Sigmoid colon (tissue), 7 donors: ENCODE measurements around the gene YES1. TPM values are rescaled to one million over a fixed set of nuclear protein-coding genes. Genes with fewer than 3 reads are reported as not detected.
"Not testable (repeated sequence)": the region's sequence is repeated elsewhere in the genome, so short reads cannot be mapped to it uniquely, and the experiment has no call there.

Source experiments
- DNase-seq: peaks from one replicate; pipeline ENCODE4 v3.0.0-alpha.2; 2019
- H3K27ac ChIP-seq, 4 donors: fragments of 200-600 bp; sonication (generic); one replicate each; pipeline ENCODE4 v1.5.1; 2016 to 2019; ENCODE audit warnings: mild to moderate bottlenecking in 1 of 4
- H3K27me3 ChIP-seq, 3 donors: fragments of 200-600 bp; sonication (generic); one replicate each; pipeline ENCODE4 v1.5.1; 2019; ENCODE audit warnings: mild to moderate bottlenecking in 1 of 3
- H3K36me3 ChIP-seq, 4 donors: fragments of 200-600 bp; sonication (generic); one replicate each; pipeline ENCODE4 v1.5.1; 2016 to 2019
- H3K4me1 ChIP-seq, 4 donors: fragments of 200-600 bp; sonication (generic); one replicate each; pipeline ENCODE4 v1.5.1; 2017 to 2019
- H3K4me3 ChIP-seq, 4 donors: fragments of 200-600 bp; sonication (generic); one replicate each; pipeline ENCODE4 v1.5.1; 2017 to 2019; ENCODE audit warnings: mild to moderate bottlenecking in 2 of 4, moderate library complexity in 1 of 4
- H3K9me3 ChIP-seq, 4 donors: fragments of 200-600 bp in 3 of 4; sonication (generic) in 3 of 4; one replicate each; pipeline versions ENCODE4 v1.5.1 to v1.6.1; 2013 to 2019
- CTCF ChIP-seq, 4 experiments: fragments of 450-650 bp in 3 of 4; fragments of 200-600 bp in 1 of 4; IDR thresholded peaks; one replicate each; pipeline ENCODE4 v1.5.1; 2016 to 2019; ENCODE audit warnings: antibody characterized with exemption in 4 of 4, mild to moderate bottlenecking in 3 of 4, moderate library complexity in 2 of 4
- EP300 ChIP-seq, 4 donors: sonication (generic); formaldehyde crosslinking; IDR thresholded peaks; one replicate each; pipeline ENCODE4 v1.6.1; 2017; ENCODE audit warnings: antibody characterized with exemption in 4 of 4
- POLR2A ChIP-seq, 2 donors: fragments of 450-650 bp; IDR thresholded peaks; one replicate each; pipeline ENCODE4 v1.6.1; 2016; ENCODE audit warnings: antibody characterized with exemption in 2 of 2, mild to moderate bottlenecking in 2 of 2, moderate library complexity in 2 of 2
- POLR2AphosphoS5 ChIP-seq, 4 donors: sonication (generic); formaldehyde crosslinking; IDR thresholded peaks; one replicate each; pipeline ENCODE4 v1.6.1; 2017; ENCODE audit warnings: antibody characterized with exemption in 4 of 4
- WGBS, 2 donors: extraction: QIAGEN DNeasy Blood & Tissue Kit; methylation state at CpG; one replicate each; pipeline ENCODE4 v1.1.7; 2013; 5-methylcytosine and 5-hydroxymethylcytosine counted together
- intact Hi-C: fragments of 100-400 bp; cut with DNase I; formaldehyde crosslinking; loops from one replicate; pipeline ENCODE4 v1.15.1; 2023
- polyA plus RNA-seq, 3 donors: library from polyadenylated mRNA; stranded (reverse); fragments of 200-250 nt; gene quantifications; one replicate each; pipeline ENCODE4 v1.2.3, GENCODE V29; 2013
- total RNA-seq, 4 donors: library from RNA; depleted of rRNA; stranded (reverse); fragments of >200 nt; gene quantifications; one replicate each; pipeline ENCODE4 v1.1.0, GENCODE V29; 2016
- donor health status: healthy with polysubstance abuse.
- donor health status: Bipolar disorder and iron deficiency.
- donor health status: healthy.

Gene YES1
- total and polyA plus RNA-seq, 7 donors = 27.6 to 146 (median 105) TPM

DNA sequence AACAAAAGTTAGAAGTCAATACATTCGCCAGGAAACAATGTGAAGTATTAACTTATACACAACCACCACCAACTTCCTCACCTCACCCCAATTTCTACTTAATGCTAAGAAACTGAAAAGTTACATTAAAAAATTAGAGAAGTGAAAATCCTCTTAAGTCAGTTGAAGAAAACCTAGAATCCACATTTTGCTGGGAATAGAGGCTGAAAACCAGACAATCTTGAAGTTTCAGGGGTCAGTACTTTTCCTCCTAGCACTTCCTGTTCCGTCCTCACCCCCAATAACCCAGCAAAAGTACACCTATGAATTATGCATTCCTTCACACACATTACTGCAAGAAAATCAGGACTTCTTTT lies 6.3 kb downstream of the YES1 start:
- Histone ChIP-seq H3K27me3 (no peaks in the 10 kb centered on the region), H3K4me3 (peak overlapping the region in 1 of 4 donors; percentile 2), H3K9me3 (no peaks in the 10 kb centered on the region), H3K27ac (peak overlapping the region in 2 of 4 donors; percentile 36 to 43), H3K4me1 (peaks cover 0 to 53% (median 32%) of the 10 kb centered on the region in 4 donors), H3K36me3 (no peaks in the 10 kb centered on the region)
- 38 to 47% methylated on average over 2 of the region's 2 CpGs for WGBS, 2 donors
- intact Hi-C loops = no loop called here
- DNase-seq = no peak
- no peak for TF ChIP-seq EP300 (IDR thresholded peaks at IDR 0.05)
- no peak for TF ChIP-seq POLR2A (IDR thresholded peaks at IDR 0.05)
- no peak for TF ChIP-seq CTCF (IDR thresholded peaks at IDR 0.05)
- no peak for TF ChIP-seq POLR2AphosphoS5 (IDR thresholded peaks at IDR 0.05)

- WGBS, 2 donors = 17 to 54% methylated on average over 5 of the region's 5 CpGs
- H3K4me3 ChIP-seq = peak overlapping the region in 1 of 4 donors; percentile 2
- intact Hi-C loops = no loop called here
- no peaks in the 10 kb centered on the region for H3K36me3 ChIP-seq
- no peak for DNase-seq
- H3K27ac ChIP-seq = peak overlapping the region in 2 of 4 donors; percentile 36 to 43
- TF ChIP-seq POLR2A (IDR thresholded peaks at IDR 0.05) (no peak), POLR2AphosphoS5 (IDR thresholded peaks at IDR 0.05) (no peak), CTCF (IDR thresholded peaks at IDR 0.05) (no peak), EP300 (IDR thresholded peaks at IDR 0.05) (no peak)
- peaks cover 0 to 47% (median 30%) of the 10 kb centered on the region in 4 donors for H3K4me1 ChIP-seq
- no peaks in the 10 kb centered on the region for H3K27me3 ChIP-seq
- H3K9me3 ChIP-seq = no peaks in the 10 kb centered on the region
Measured at GRCh38 chr18:805008-805754, 6.9 kb downstream of the YES1 start.

DNA sequence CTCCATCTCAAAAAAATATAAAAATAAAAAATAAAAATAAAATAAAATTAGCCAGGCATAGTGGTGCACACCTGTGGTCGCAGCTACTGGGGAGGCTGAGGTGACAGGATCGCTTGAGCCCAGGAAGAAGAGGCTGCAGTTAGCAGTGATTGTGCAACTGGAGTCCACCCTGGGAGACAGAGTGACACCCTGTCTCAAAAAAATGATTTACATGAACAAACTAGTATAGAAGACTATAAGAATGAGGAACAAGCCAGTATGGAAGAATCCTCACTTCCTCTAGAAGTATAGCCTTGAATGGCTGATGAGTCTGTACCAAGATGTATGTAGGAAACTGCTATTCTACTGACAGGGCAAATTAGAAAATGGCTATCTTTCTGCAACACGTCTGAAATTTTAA lies 10.9 kb downstream of the YES1 start:
- TF ChIP-seq EP300 (IDR thresholded peaks at IDR 0.05) = no peak
- TF ChIP-seq POLR2AphosphoS5 (IDR thresholded peaks at IDR 0.05) = no peak
- TF ChIP-seq POLR2A (IDR thresholded peaks at IDR 0.05) = no peak
- TF ChIP-seq CTCF (IDR thresholded peaks at IDR 0.05) = no peak
- DNase-seq = no peak
- intact Hi-C loops = no loop called here
- no peaks in the 10 kb centered on the region for H3K27me3 ChIP-seq
- 85 to 86% methylated on average over 3 of the region's 3 CpGs for WGBS, 2 donors
- no peak overlapping the region for H3K27ac ChIP-seq
- no peak overlapping the region for H3K4me3 ChIP-seq
- H3K9me3 ChIP-seq = no peaks in the 10 kb centered on the region
- peaks cover 0 to 15% (median 8%) of the 10 kb centered on the region in 4 donors for H3K4me1 ChIP-seq
- H3K36me3 ChIP-seq = no peaks in the 10 kb centered on the region

DNA sequence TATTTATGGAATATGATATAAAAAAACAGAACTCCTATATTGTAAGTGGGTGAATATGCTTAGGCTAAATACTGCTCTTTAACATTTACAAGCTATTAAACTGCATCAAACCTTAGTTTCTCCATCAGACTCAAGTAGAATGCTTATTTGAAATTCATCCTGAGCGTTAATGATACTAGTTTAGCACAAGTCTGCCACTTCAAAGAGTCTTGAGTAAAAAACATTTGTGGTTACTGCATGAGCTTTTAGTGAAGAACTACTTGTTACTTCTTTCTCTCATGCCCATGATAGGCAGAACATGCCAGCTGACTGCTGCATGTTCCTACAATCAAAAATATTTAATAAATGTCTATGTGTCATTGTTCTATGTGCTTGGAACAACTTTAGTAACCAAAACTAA lies 12.1 kb downstream of the YES1 start:
- intact Hi-C loops = no loop called here
- TF ChIP-seq POLR2AphosphoS5 (IDR thresholded peaks at IDR 0.05) (no peak), CTCF (IDR thresholded peaks at IDR 0.05) (no peak), POLR2A (IDR thresholded peaks at IDR 0.05) (no peak), EP300 (IDR thresholded peaks at IDR 0.05) (no peak)
- 75 to 94% methylated on average over 1 of the region's 1 CpG for WGBS, 2 donors

GRCh38 chr18:795383-795782 lies 16.7 kb downstream of the YES1 start:
- H3K9me3 ChIP-seq, H3K4me3 ChIP-seq, DNase-seq, intact Hi-C loops, H3K27me3 ChIP-seq, H3K36me3 ChIP-seq, H3K27ac ChIP-seq, H3K4me1 ChIP-seq: not testable (repeated sequence)
- 91 to 97% methylated on average over 1 of the region's 1 CpG for WGBS, 2 donors

More for the DNA sequence above, 12.1 kb downstream of the YES1 start:
- H3K4me3 ChIP-seq = no peak overlapping the region
- H3K27me3 ChIP-seq = no peaks in the 10 kb centered on the region
- H3K9me3 ChIP-seq = no peaks in the 10 kb centered on the region
- H3K4me1 ChIP-seq = peaks cover 0 to 3% (median under 1%) of the 10 kb centered on the region in 4 donors
- H3K27ac ChIP-seq = no peak overlapping the region
- DNase-seq = no peak
- H3K36me3 ChIP-seq = no peaks in the 10 kb centered on the region
